T-cell (primary cell): Measurements from ENCODE around the gene NYAP1. TPM values are rescaled to one million over a fixed set of nuclear protein-coding genes. Genes with fewer than 3 reads are reported as not detected.
"Not testable (repeated sequence)": the region's sequence is repeated elsewhere in the genome, so short reads cannot be mapped to it uniquely, and the experiment has no call there.

Experiments used
- ATAC-seq, 4 experiments: fragments of 200-7000 bp in 3 of 4; fragments of 150-1000 bp in 1 of 4; cut with Tn5 transposase; replicated peaks in 1 of 4; 1 replicate in 3 of 4; 2 replicates in 1 of 4; pipeline ENCODE4 v1.10.0; 2021; ENCODE audit warnings: moderate library complexity in 3 of 4, mild to moderate bottlenecking in 2 of 4, moderate number of reproducible peaks in 1 of 4
- CTCF ChIA-PET, 2 donors: fragments of 300-600 bp; sonication (Branson Sonifier 250); formaldehyde crosslinking; loops; one replicate each; lab custom pipeline; 2022; ENCODE audit warnings: antibody characterized with exemption in 2 of 2; lab: Charles Lee
- POLR2A ChIA-PET, 2 donors: fragments of 300-600 bp; sonication (Branson Sonifier 250); formaldehyde crosslinking; loops; one replicate each; lab custom pipeline; 2022; ENCODE audit warnings: antibody characterized with exemption in 2 of 2; lab: Charles Lee
- DNase-seq, 35 experiments: peaks; one replicate each; pipeline versions ENCODE4 v3.0.0 to v3.0.0-alpha.2; 2013 to 2023
- H3K27ac ChIP-seq: one replicate; pipeline ENCODE4 v1.5.1; 2013; ENCODE audit warnings: low read length
- H3K27me3 ChIP-seq, 2 experiments: replicated peaks in 1 of 2; 1 replicate in 1 of 2; 2 replicates in 1 of 2; pipeline versions ENCODE4 v1.6.1 to v1.7.0; 2013; ENCODE audit warnings: low read length in 1 of 2, mixed read lengths in 1 of 2; ENCODE audit not compliant: control insufficient read depth in 2 of 2, insufficient read depth in 2 of 2; ENCODE audit errors: extremely low read depth in 1 of 2
- H3K36me3 ChIP-seq, 2 donors: 1 replicate in 1 of 2; 2 replicates in 1 of 2; pipeline versions ENCODE4 v1.6.1 to v1.7.0; 2013; ENCODE audit warnings: low read length in 1 of 2; ENCODE audit not compliant: control insufficient read depth in 2 of 2, insufficient read depth in 1 of 2; ENCODE audit errors: extremely low read depth in 1 of 2
- H3K4me1 ChIP-seq, 2 experiments: 1 replicate in 1 of 2; 2 replicates in 1 of 2; pipeline versions ENCODE4 v1.6.1 to v1.7.0; 2013; ENCODE audit warnings: low read length in 2 of 2, mixed read lengths in 1 of 2; ENCODE audit not compliant: insufficient read depth in 2 of 2, control insufficient read depth in 1 of 2; ENCODE audit errors: extremely low read depth in 1 of 2
- H3K4me3 ChIP-seq, 2 donors: 1 replicate in 1 of 2; 2 replicates in 1 of 2; pipeline versions ENCODE4 v1.5.1 to v1.7.0; 2013; ENCODE audit warnings: mild to moderate bottlenecking in 2 of 2, low read length in 1 of 2, moderate library complexity in 1 of 2; ENCODE audit not compliant: control insufficient read depth in 1 of 2; ENCODE audit errors: extremely low read depth in 1 of 2
- H3K9me3 ChIP-seq: 2 replicates; pipeline ENCODE4 v1.7.0; 2013
- H3K27ac Mint-ChIP-seq, 2 donors: one replicate each; pipeline ENCODE4 v1.8.0; 2020 to 2021; ENCODE audit warnings: mild to moderate bottlenecking in 2 of 2, mixed read lengths in 2 of 2
- H3K27me3 Mint-ChIP-seq, 2 donors: one replicate each; pipeline ENCODE4 v1.8.0; 2021 to 2022; ENCODE audit warnings: mixed read lengths in 2 of 2
- H3K36me3 Mint-ChIP-seq: one replicate; pipeline ENCODE4 v1.8.0; 2021; ENCODE audit warnings: mixed read lengths
- H3K4me1 Mint-ChIP-seq, 3 donors: one replicate each; pipeline ENCODE4 v1.8.0; 2020 to 2022; ENCODE audit warnings: mixed read lengths in 3 of 3, mild to moderate bottlenecking in 1 of 3
- H3K4me3 Mint-ChIP-seq, 3 donors: one replicate each; pipeline ENCODE4 v1.8.0; 2020 to 2022; ENCODE audit warnings: mild to moderate bottlenecking in 3 of 3, mixed read lengths in 3 of 3, moderate library complexity in 3 of 3
- H3K9me3 Mint-ChIP-seq, 3 donors: one replicate each; pipeline ENCODE4 v1.8.0; 2020 to 2022; ENCODE audit warnings: mixed read lengths in 3 of 3
- WGBS: methylation state at CpG from one replicate; pipeline ENCODE4 v1.1.5; 2013; ENCODE audit warnings: missing lambda C conversion rate; ENCODE audit not compliant: insufficient coverage; 5-methylcytosine and 5-hydroxymethylcytosine counted together
- total RNA-seq, 35 experiments: library from RNA in 6 of 35; stranded (reverse) in 6 of 35; fragments of 120-200 nt in 1 of 35; gene quantifications; one replicate each; pipeline versions ENCODE4 v1.2.1 to v1.2.4 and lab custom pipeline; 2013 to 2026

Gene NYAP1
- total RNA-seq, 5 donors from 2014 or later (not counting 1 experiment from before 2014, with no cell fraction given) = 0.50 to 1.4 (median 0.99) TPM

- Mint-ChIP-seq H3K36me3 (no peaks in the 10 kb centered on the region), H3K9me3 (no peaks in the 10 kb centered on the region), H3K27ac (peak overlapping the region in 1 of 2 donors; percentile 22), H3K4me1 (peaks cover 26 to 32% (median 28%) of the 10 kb centered on the region in 3 donors), H3K27me3 (no peaks in the 10 kb centered on the region), H3K4me3 (no peak overlapping the region)
- POLR2A ChIA-PET = interaction anchor here (0.6 to 0.7 kb wide), 2 partner anchors 15 to 21 kb away, joined by 3 to 5 read pairs; no protein-coding TSS in a partner anchor
- DNase-seq (no peak), ATAC-seq (no peak)
- CTCF ChIA-PET = interaction anchor here in 1 of 2 donors (0.5 to 0.7 kb wide), 2 partner anchors 9 to 316 kb away, joined by 3 read pairs; no protein-coding TSS in a partner anchor
- no peaks in the 10 kb centered on the region for H3K9me3 ChIP-seq
- H3K27ac ChIP-seq = no peak overlapping the region
- no peaks in the 10 kb centered on the region for H3K27me3 ChIP-seq
- no peak overlapping the region for H3K4me3 ChIP-seq
- H3K36me3 ChIP-seq = no peaks in the 10 kb centered on the region
- peaks cover 9 to 31% of the 10 kb centered on the region in 2 experiments for H3K4me1 ChIP-seq
- WGBS = no CpG with 5 or more reads among the region's 6 CpGs
Measured at GRCh38 chr7:100519580-100519979, 35.9 kb downstream of the NYAP1 start.

GRCh38 chr7:100520138-100520537, 36.4 kb downstream of the NYAP1 start:
- no peaks in the 10 kb centered on the region for H3K36me3 ChIP-seq
- DNase-seq (no peak), ATAC-seq (no peak)
- peaks cover 23 to 29% (median 25%) of the 10 kb centered on the region in 3 donors for H3K4me1 Mint-ChIP-seq
- no peaks in the 10 kb centered on the region for H3K27me3 ChIP-seq
- WGBS = no CpG with 5 or more reads among the region's 1 CpG
- CTCF ChIA-PET = interaction anchor here in 1 of 2 donors (0.5 kb wide), 1 partner anchor 8 kb away, joined by 3 read pairs; no protein-coding TSS in a partner anchor
- no peak overlapping the region for H3K4me3 ChIP-seq
- no peaks in the 10 kb centered on the region for H3K9me3 ChIP-seq
- H3K27ac Mint-ChIP-seq = no peak overlapping the region
- no peak overlapping the region for H3K27ac ChIP-seq
- no peaks in the 10 kb centered on the region for H3K36me3 Mint-ChIP-seq
- H3K27me3 Mint-ChIP-seq = no peaks in the 10 kb centered on the region
- no peaks in the 10 kb centered on the region for H3K9me3 Mint-ChIP-seq
- H3K4me1 ChIP-seq = peaks cover 6 to 28% of the 10 kb centered on the region in 2 experiments
- no peak overlapping the region for H3K4me3 Mint-ChIP-seq
- POLR2A ChIA-PET = interaction anchor here (0.6 to 0.7 kb wide), 3 partner anchors 15 to 44 kb away, joined by 3 to 5 read pairs (median 3); no protein-coding TSS in a partner anchor

GRCh38 chr7:100521076-100521475, 37.3 kb downstream of the NYAP1 start:
- Histone ChIP-seq H3K4me1 (peaks cover 5 to 18% of the 10 kb centered on the region in 2 experiments), H3K4me3 (no peak overlapping the region), H3K36me3 (no peaks in the 10 kb centered on the region), H3K27ac (no peak overlapping the region), H3K27me3 (no peaks in the 10 kb centered on the region), H3K9me3 (no peaks in the 10 kb centered on the region)
- DNase-seq (no peak), ATAC-seq (no peak)
- ChIA-PET POLR2A (no interaction called here), CTCF (no interaction called here)
- Mint-ChIP-seq H3K27ac (no peak overlapping the region), H3K4me1 (peaks cover 14 to 19% (median 16%) of the 10 kb centered on the region in 3 donors), H3K9me3 (no peaks in the 10 kb centered on the region), H3K4me3 (no peak overlapping the region), H3K27me3 (no peaks in the 10 kb centered on the region), H3K36me3 (no peaks in the 10 kb centered on the region)
- no CpG with 5 or more reads among the region's 2 CpGs for WGBS

- H3K27me3 Mint-ChIP-seq, H3K9me3 Mint-ChIP-seq, H3K27ac ChIP-seq, H3K36me3 Mint-ChIP-seq, H3K4me3 ChIP-seq, CTCF ChIA-PET, H3K36me3 ChIP-seq, ATAC-seq, H3K27me3 ChIP-seq, H3K27ac Mint-ChIP-seq, POLR2A ChIA-PET, H3K4me1 ChIP-seq, H3K4me3 Mint-ChIP-seq, H3K9me3 ChIP-seq: not testable (repeated sequence)
- H3K4me1 Mint-ChIP-seq = peaks cover 4 to 11% (median 6%) of the 10 kb centered on the region in 3 donors
- DNase-seq = peak in 1 of 35 experiments; percentile 17
- no CpG with 5 or more reads among the region's 3 CpGs for WGBS
Measured at GRCh38 chr7:100521909-100522593, 38.3 kb downstream of the NYAP1 start.

GRCh38 chr7:100523192-100523591, 39.5 kb downstream of the NYAP1 start:
- no CpG with 5 or more reads among the region's 34 CpGs for WGBS
- H3K27ac Mint-ChIP-seq, DNase-seq, CTCF ChIA-PET, H3K27ac ChIP-seq, H3K27me3 ChIP-seq, H3K4me3 ChIP-seq, H3K9me3 ChIP-seq, ATAC-seq, H3K9me3 Mint-ChIP-seq, H3K27me3 Mint-ChIP-seq, POLR2A ChIA-PET, H3K36me3 ChIP-seq, H3K4me3 Mint-ChIP-seq, H3K36me3 Mint-ChIP-seq, H3K4me1 Mint-ChIP-seq, H3K4me1 ChIP-seq: not testable (repeated sequence)

- H3K27ac ChIP-seq, H3K4me1 Mint-ChIP-seq, POLR2A ChIA-PET, H3K27ac Mint-ChIP-seq, H3K9me3 ChIP-seq, H3K4me3 Mint-ChIP-seq, H3K36me3 ChIP-seq, H3K9me3 Mint-ChIP-seq, H3K36me3 Mint-ChIP-seq, DNase-seq, H3K27me3 Mint-ChIP-seq, H3K4me1 ChIP-seq, ATAC-seq, H3K4me3 ChIP-seq: not testable (repeated sequence)
- H3K27me3 ChIP-seq = peaks cover 0 to 15% of the 10 kb centered on the region in 2 experiments
- CTCF ChIA-PET = interaction anchor here in 1 of 2 donors (0.6 kb wide), 2 partner anchors 9 to 45 kb away, joined by 3 read pairs; no protein-coding TSS in a partner anchor
- WGBS = 79% methylated on average over 2 of the region's 12 CpGs
Measured at GRCh38 chr7:100528108-100528866, 44.6 kb downstream of the NYAP1 start.
